K562 (cell line): ENCODE measurements around the gene FLII. TPM values are rescaled to one million over a fixed set of nuclear protein-coding genes. Genes with fewer than 3 reads are reported as not detected.

Experiments
- ARHGAP35 ChIP-seq: fragments of 450-650 bp; IDR thresholded peaks from 2 replicates; pipeline ENCODE4 v1.6.1; 2018; ENCODE audit not compliant: partially characterized antibody
- CSDE1 ChIP-seq, 2 experiments: fragments of 450-650 bp; IDR thresholded peaks; 2 replicates each; pipeline ENCODE4 v1.6.1; 2016; ENCODE audit warnings: mild to moderate bottlenecking in 1 of 2
- HBP1 ChIP-seq: fragments of 450-650 bp; formaldehyde crosslinking; IDR thresholded peaks from 2 replicates; pipeline ENCODE4 v1.4.0; 2022; ENCODE audit warnings: missing genetic modification characterization
- HDAC8 ChIP-seq: fragments of 450-650 bp; IDR thresholded peaks from 2 replicates; pipeline ENCODE4 v1.6.1; 2016; ENCODE audit warnings: mild to moderate bottlenecking, missing genetic modification characterization, moderate library complexity, missing compliant biosample characterization
- LEF1 ChIP-seq: fragments of 450-650 bp; IDR thresholded peaks from 2 replicates; pipeline ENCODE4 v1.6.1; 2016; ENCODE audit warnings: mild to moderate bottlenecking
- SRSF1 ChIP-seq: fragments of 200-400 bp; formaldehyde crosslinking; IDR thresholded peaks from 2 replicates; pipeline ENCODE4 v1.6.1; 2017; ENCODE audit warnings: mild to moderate bottlenecking, low read depth, low read length, moderate library complexity
- ZNF3 ChIP-seq: fragments of 250-450 bp; sonication (Bioruptor Pico); IDR thresholded peaks from 2 replicates; pipeline ENCODE4 v1.5.0; 2021; ENCODE audit warnings: mild to moderate bottlenecking, moderate library complexity
- ZNF311 ChIP-seq: fragments of 250-450 bp; sonication (Bioruptor Pico); IDR thresholded peaks from 2 replicates; pipeline ENCODE4 v1.4.0; 2020; ENCODE audit warnings: mild to moderate bottlenecking, moderate library complexity
- polyA plus RNA-seq, 8 experiments: library from polyadenylated mRNA; depleted of rRNA in 4 of 8; stranded (reverse) in 5 of 8; unstranded in 3 of 8; fragments of >200 nt; fragmentation: Nextera tagmentation in 2 of 8; fragmentation: Illumina TruSeq in 1 of 8; extraction: Ambion mirVana in 2 of 8; extraction: Trizol in 1 of 8; gene quantifications; 2 replicates each; pipeline versions ENCODE4 v1.2.1 to v1.2.3, GENCODE V29; 2011 to 2014; ENCODE audit warnings: inconsistent platforms in 1 of 8, missing spikeins in 1 of 8
- total RNA-seq, 7 experiments: library from RNA; depleted of rRNA in 6 of 7; stranded (reverse); fragments of >200 nt in 6 of 7; fragmentation: Illumina TruSeq in 2 of 7; extraction: Trizol in 2 of 7; gene quantifications; 2 replicates each; pipeline versions ENCODE4 v1.2.1 to v1.2.3, GENCODE V29; 2011 to 2021; ENCODE audit warnings: low replicate concordance in 1 of 7
- TF ChIP-seq, protein P1 (sequence below), 2 experiments: fragments of 450-650 bp; IDR thresholded peaks; 2 replicates each; pipeline ENCODE4 v1.6.1; 2018; ENCODE audit warnings: mild to moderate bottlenecking in 2 of 2, low read depth in 1 of 2; ENCODE audit not compliant: partially characterized antibody in 2 of 2
- TF ChIP-seq, protein P2 (sequence below): fragments of 450-650 bp; formaldehyde crosslinking; IDR thresholded peaks from 2 replicates; pipeline ENCODE4 v1.4.0; 2020; ENCODE audit warnings: mild to moderate bottlenecking
- TF ChIP-seq, protein P3 (sequence below): sonication (generic); formaldehyde crosslinking; IDR thresholded peaks from 2 replicates; pipeline ENCODE4 v1.8.1; 2023; ENCODE audit warnings: missing genetic modification reagents, mild to moderate bottlenecking, borderline replicate concordance
- TF ChIP-seq, protein P4 (sequence below), 3 experiments: fragments of 200-800 bp in 1 of 3; sonication (Bioruptor generic) in 1 of 3; sonication (generic) in 1 of 3; formaldehyde crosslinking in 1 of 3; IDR thresholded peaks; 2 replicates each; pipeline versions ENCODE4 v1.6.1 to v1.8.0; 2016 to 2022; ENCODE audit warnings: mild to moderate bottlenecking in 2 of 3, missing compliant biosample characterization in 2 of 3, missing genetic modification characterization in 2 of 3, missing genetic modification reagents in 1 of 3
- TF ChIP-seq, protein P5 (sequence below): fragments of 450-650 bp; IDR thresholded peaks from 2 replicates; pipeline ENCODE4 v1.6.1; 2016

Gene FLII
- total and polyA plus RNA-seq, 9 of the 15 experiments (the other 6 are each of a cell fraction or from before 2014, with no cell fraction given): 11.7 to 126 (median 82.5) TPM

DNA sequence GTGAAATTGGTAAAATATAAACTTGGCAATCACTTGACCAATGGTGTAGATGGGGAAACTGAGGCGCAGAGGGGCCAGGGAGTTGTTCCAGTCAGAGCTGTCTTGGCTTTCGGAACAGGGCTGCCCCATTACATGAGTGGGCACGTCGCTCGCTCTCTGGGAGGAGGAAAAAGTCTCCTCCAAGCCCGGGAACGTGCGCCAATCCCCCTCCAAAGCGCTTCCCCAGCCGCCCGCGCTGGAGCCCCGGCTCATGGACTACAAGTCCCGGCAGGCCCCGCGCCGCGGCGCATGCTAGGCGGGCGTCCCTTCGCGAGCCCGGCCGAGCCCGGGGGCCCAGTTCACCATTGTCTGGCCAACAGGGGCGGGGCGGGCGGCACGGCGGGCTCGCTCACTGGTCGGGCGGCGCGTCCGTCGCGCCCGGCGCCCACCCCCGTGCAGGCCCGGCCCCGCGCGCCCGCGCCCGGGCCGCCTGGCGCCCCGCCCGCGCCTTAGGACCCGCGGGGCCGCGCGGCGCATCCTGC is 33.4 kb downstream of the FLII start, which contains the start of gene LLGL1 (continued):
- TF ChIP-seq, protein P1, sequence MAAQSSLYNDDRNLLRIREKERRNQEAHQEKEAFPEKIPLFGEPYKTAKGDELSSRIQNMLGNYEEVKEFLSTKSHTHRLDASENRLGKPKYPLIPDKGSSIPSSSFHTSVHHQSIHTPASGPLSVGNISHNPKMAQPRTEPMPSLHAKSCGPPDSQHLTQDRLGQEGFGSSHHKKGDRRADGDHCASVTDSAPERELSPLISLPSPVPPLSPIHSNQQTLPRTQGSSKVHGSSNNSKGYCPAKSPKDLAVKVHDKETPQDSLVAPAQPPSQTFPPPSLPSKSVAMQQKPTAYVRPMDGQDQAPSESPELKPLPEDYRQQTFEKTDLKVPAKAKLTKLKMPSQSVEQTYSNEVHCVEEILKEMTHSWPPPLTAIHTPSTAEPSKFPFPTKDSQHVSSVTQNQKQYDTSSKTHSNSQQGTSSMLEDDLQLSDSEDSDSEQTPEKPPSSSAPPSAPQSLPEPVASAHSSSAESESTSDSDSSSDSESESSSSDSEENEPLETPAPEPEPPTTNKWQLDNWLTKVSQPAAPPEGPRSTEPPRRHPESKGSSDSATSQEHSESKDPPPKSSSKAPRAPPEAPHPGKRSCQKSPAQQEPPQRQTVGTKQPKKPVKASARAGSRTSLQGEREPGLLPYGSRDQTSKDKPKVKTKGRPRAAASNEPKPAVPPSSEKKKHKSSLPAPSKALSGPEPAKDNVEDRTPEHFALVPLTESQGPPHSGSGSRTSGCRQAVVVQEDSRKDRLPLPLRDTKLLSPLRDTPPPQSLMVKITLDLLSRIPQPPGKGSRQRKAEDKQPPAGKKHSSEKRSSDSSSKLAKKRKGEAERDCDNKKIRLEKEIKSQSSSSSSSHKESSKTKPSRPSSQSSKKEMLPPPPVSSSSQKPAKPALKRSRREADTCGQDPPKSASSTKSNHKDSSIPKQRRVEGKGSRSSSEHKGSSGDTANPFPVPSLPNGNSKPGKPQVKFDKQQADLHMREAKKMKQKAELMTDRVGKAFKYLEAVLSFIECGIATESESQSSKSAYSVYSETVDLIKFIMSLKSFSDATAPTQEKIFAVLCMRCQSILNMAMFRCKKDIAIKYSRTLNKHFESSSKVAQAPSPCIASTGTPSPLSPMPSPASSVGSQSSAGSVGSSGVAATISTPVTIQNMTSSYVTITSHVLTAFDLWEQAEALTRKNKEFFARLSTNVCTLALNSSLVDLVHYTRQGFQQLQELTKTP (IDR thresholded peaks at IDR 0.05; ENCODE audit: low read depth in 1 of 2, partially characterized antibody in 2 of 2): peak in 1 of 2 experiments; percentile 79
- no peak for TF ChIP-seq ZNF3 (CRISPR knock-in tag)
- no peak for TF ChIP-seq HBP1
- TF ChIP-seq, protein P2, sequence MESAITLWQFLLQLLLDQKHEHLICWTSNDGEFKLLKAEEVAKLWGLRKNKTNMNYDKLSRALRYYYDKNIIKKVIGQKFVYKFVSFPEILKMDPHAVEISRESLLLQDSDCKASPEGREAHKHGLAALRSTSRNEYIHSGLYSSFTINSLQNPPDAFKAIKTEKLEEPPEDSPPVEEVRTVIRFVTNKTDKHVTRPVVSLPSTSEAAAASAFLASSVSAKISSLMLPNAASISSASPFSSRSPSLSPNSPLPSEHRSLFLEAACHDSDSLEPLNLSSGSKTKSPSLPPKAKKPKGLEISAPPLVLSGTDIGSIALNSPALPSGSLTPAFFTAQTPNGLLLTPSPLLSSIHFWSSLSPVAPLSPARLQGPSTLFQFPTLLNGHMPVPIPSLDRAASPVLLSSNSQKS (CRISPR knock-in tag): no peak
- no peak for TF ChIP-seq ARHGAP35
- TF ChIP-seq SRSF1: no peak
- TF ChIP-seq LEF1: no peak
- TF ChIP-seq CSDE1 (IDR thresholded peaks at IDR 0.05): no peak
- TF ChIP-seq, protein P3, sequence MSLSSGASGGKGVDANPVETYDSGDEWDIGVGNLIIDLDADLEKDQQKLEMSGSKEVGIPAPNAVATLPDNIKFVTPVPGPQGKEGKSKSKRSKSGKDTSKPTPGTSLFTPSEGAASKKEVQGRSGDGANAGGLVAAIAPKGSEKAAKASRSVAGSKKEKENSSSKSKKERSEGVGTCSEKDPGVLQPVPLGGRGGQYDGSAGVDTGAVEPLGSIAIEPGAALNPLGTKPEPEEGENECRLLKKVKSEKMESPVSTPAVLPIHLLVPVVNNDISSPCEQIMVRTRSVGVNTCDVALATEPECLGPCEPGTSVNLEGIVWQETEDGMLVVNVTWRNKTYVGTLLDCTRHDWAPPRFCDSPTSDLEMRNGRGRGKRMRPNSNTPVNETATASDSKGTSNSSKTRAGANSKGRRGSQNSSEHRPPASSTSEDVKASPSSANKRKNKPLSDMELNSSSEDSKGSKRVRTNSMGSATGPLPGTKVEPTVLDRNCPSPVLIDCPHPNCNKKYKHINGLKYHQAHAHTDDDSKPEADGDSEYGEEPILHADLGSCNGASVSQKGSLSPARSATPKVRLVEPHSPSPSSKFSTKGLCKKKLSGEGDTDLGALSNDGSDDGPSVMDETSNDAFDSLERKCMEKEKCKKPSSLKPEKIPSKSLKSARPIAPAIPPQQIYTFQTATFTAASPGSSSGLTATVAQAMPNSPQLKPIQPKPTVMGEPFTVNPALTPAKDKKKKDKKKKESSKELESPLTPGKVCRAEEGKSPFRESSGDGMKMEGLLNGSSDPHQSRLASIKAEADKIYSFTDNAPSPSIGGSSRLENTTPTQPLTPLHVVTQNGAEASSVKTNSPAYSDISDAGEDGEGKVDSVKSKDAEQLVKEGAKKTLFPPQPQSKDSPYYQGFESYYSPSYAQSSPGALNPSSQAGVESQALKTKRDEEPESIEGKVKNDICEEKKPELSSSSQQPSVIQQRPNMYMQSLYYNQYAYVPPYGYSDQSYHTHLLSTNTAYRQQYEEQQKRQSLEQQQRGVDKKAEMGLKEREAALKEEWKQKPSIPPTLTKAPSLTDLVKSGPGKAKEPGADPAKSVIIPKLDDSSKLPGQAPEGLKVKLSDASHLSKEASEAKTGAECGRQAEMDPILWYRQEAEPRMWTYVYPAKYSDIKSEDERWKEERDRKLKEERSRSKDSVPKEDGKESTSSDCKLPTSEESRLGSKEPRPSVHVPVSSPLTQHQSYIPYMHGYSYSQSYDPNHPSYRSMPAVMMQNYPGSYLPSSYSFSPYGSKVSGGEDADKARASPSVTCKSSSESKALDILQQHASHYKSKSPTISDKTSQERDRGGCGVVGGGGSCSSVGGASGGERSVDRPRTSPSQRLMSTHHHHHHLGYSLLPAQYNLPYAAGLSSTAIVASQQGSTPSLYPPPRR (CRISPR knock-in tag): no peak
- TF ChIP-seq, protein P4, sequence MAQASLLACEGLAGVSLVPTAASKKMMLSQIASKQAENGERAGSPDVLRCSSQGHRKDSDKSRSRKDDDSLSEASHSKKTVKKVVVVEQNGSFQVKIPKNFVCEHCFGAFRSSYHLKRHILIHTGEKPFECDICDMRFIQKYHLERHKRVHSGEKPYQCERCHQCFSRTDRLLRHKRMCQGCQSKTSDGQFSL (CRISPR knock-in tag; IDR thresholded peaks at IDR 0.05): no peak
- TF ChIP-seq, protein P4 (tag; IDR thresholded peaks at IDR 0.05): no peak
- TF ChIP-seq, protein P5, sequence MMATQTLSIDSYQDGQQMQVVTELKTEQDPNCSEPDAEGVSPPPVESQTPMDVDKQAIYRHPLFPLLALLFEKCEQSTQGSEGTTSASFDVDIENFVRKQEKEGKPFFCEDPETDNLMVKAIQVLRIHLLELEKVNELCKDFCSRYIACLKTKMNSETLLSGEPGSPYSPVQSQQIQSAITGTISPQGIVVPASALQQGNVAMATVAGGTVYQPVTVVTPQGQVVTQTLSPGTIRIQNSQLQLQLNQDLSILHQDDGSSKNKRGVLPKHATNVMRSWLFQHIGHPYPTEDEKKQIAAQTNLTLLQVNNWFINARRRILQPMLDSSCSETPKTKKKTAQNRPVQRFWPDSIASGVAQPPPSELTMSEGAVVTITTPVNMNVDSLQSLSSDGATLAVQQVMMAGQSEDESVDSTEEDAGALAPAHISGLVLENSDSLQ: peak; percentile 73
- TF ChIP-seq HDAC8 (tag): no peak
- TF ChIP-seq ZNF311 (CRISPR knock-in tag): no peak
